Muscle of leg (tissue), 11 donors: ENCODE data around the gene POLDIP3. TPM values are rescaled to one million over a fixed set of nuclear protein-coding genes. Genes with fewer than 3 reads are reported as not detected.
"Not testable (repeated sequence)": the region's sequence is repeated elsewhere in the genome, so short reads cannot be mapped to it uniquely, and the experiment has no call there.

Experiments
- DNase-seq: peaks from one replicate; pipeline ENCODE4 v3.0.0; 2013
- H3K27ac ChIP-seq: one replicate; pipeline ENCODE4 v1.5.1; 2013; ENCODE audit warnings: mild to moderate bottlenecking, low read length, control low read depth
- H3K27me3 ChIP-seq: one replicate; pipeline ENCODE4 v1.6.1; 2013; ENCODE audit warnings: low read length; ENCODE audit not compliant: control insufficient read depth, insufficient read depth
- H3K36me3 ChIP-seq: one replicate; pipeline ENCODE4 v1.6.1; 2013; ENCODE audit warnings: low read length; ENCODE audit not compliant: control insufficient read depth, insufficient read depth
- H3K4me1 ChIP-seq: one replicate; pipeline ENCODE4 v1.6.1; 2013; ENCODE audit warnings: low read length; ENCODE audit not compliant: control insufficient read depth, insufficient read depth
- H3K4me3 ChIP-seq: one replicate; pipeline ENCODE4 v1.5.1; 2013; ENCODE audit warnings: low read length, control low read depth
- H3K9me3 ChIP-seq: replicated peaks from 2 replicates; pipeline ENCODE4 v1.6.1; 2013; ENCODE audit warnings: low read depth, low read length; ENCODE audit not compliant: control insufficient read depth
- WGBS: methylation state at CpG from one replicate; pipeline ENCODE4 v1.1.5; 2013; ENCODE audit warnings: missing lambda C conversion rate; ENCODE audit not compliant: insufficient coverage; 5-methylcytosine and 5-hydroxymethylcytosine counted together
- polyA plus RNA-seq, 8 donors: library from polyadenylated mRNA; unstranded; fragments of 120-200 nt; gene quantifications; one replicate each; pipeline versions ENCODE4 v1.2.1 to v1.2.3, GENCODE V29; 2013; ENCODE audit warnings: inconsistent platforms in 1 of 8, low replicate concordance in 1 of 8; ENCODE audit not compliant: insufficient read length in 8 of 8, insufficient read depth in 1 of 8
- total RNA-seq: library from RNA; stranded (reverse); fragments of 120-200 nt; gene quantifications from one replicate; pipeline ENCODE4 v1.2.4, GENCODE V29; 2013

The POLDIP3 gene
- total and polyA plus RNA-seq, 9 donors, result 32.8 to 68.5 (median 57.7) TPM

DNA sequence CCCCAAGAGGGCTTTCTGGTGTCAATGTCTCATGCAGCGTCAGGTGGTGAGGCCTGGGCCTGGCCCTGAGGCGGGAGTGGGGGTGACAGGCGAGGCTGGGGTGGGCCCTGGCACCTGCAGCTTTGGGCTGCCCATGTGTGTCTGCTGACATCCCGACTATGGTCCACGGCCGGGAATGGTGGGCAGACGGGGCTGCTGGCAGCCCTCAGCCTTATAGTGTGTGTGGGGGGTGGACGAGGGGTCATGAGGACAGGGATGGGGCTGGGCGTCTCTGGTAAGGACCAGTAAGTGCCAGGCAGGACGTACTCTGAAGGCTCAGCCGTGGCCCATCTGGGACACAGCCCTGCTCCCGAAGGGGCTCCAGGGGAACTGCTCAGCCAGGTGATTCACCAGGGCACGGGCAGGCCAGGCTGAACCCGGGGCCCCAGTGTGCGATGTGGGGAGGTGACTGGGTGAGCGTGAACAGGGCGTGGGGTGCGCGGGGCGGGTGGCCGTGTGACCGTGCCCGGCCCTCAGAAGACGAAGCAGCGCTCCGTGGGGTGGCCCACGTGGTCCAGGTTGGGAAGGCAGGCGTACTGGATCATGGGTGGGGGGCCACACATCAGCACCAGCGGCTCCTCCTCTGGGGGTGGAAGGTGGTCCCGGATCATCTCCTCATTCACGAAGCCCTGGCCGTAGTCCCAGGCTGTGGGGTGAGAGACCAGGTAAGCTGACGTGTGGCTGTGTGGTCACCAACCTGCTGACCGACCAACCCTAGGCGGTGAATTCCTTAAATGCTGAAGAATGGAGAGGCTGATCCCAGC lies 4.8 kb upstream of the POLDIP3 start:
- DNase-seq, result no peak
- H3K4me3 ChIP-seq, result no peak overlapping the region
- no peaks in the 10 kb centered on the region for H3K9me3 ChIP-seq
- no peaks in the 10 kb centered on the region for H3K27me3 ChIP-seq
- H3K27ac ChIP-seq, result no peak overlapping the region
- 89% methylated on average over 24 of the region's 35 CpGs for WGBS
- peaks cover 53% of the 10 kb centered on the region for H3K36me3 ChIP-seq
- H3K4me1 ChIP-seq, result peaks cover 30% of the 10 kb centered on the region

DNA sequence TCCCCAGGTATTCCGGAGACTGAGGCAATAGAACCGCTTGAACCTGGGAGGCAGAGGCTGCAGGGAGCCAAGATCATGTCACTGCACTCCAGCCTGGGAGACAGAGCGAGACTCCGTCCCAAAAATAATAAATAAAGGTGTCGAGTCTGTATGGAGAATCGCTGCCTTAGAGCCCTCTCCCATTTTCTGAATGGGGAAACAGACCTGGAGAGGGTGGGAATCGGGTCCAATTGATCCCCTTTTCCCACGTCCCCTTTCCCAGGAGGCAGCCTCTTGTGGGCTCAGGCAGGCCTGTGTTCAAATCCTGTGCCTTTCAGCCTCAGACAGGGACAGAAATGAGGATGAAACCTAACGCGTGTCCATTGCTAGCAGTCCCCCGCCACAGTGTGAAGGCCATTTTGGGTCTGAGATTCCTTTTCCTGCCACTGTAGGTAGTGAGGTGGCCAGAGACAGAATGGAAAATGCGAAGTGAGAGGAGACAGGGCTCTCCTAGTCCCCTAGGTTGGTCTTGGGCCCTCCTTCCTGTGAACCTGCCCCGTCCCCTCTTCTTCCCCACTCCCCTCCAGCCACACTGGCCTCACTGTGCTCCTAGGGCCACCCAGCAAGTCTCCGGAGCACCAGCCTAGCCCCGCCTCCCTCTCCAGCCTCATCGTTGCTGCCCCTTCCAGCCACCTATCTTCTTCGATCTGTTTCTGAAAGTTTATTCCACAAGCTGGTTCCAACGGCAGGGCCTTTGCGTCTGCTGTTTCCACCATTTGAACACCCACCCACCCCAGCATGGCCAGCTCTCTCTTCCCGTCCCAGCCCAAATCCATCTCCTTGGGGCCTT lies 2.7 kb upstream of the POLDIP3 start:
- peaks cover 41% of the 10 kb centered on the region for H3K36me3 ChIP-seq
- peaks cover 29% of the 10 kb centered on the region for H3K4me1 ChIP-seq
- peak; percentile 31 for DNase-seq
- no peaks in the 10 kb centered on the region for H3K9me3 ChIP-seq
- no peaks in the 10 kb centered on the region for H3K27me3 ChIP-seq
- no peak overlapping the region for H3K4me3 ChIP-seq
- no peak overlapping the region for H3K27ac ChIP-seq
- 44% methylated on average over 16 of the region's 20 CpGs for WGBS

- DNase-seq, result not testable (repeated sequence)
These were observed 1.1 kb upstream of the POLDIP3 start for GRCh38 chr22:42615860-42616175.

DNA sequence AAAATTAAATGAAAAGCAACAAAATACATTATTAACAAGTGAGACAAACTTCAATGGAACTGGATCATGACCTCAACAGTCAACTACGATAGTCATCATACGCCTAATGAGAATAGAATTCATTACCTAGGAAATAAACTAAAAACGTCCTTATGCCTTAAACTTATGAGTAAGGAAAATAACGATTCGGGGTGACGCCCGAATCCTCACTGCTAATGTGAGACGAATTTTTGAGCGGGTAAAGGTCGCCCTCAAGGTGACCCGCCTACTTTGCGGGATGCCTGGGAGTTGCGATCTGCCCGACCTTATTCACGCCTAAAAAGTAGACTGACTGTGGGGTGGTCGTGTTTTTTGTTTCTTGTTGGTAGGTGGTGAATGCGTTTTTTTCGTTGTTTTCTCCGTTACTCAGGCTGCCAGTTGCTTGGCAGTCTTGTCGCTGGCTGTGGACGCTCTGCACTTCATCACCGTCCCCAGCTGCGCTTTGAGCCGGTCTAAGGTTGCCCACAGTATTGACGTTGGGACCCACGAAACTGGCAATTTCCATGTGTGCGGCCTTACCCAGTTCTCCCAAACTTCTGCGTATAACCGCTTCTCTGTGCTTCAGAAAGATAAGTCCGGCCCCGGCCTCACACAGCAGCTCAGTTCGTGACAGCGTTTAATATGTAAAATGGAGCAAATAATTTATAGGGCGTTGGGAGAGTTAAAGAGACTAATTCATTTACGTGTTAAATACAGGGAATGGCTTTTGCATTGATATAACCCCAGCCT lies 593 bp upstream of the POLDIP3 start:
- WGBS, result under 1% methylated on average over 19 of the region's 35 CpGs
- Histone ChIP-seq H3K27me3 (no peaks in the 10 kb centered on the region), H3K9me3 (no peaks in the 10 kb centered on the region), H3K27ac (peak overlapping the region; percentile 98), H3K4me3 (peak overlapping the region; percentile 8), H3K36me3 (peaks cover 35% of the 10 kb centered on the region), H3K4me1 (peaks cover 37% of the 10 kb centered on the region)
- peak; percentile 99 for DNase-seq

More at GRCh38 chr22:42615860-42616175, 1.1 kb upstream of the POLDIP3 start:
- H3K9me3 ChIP-seq, H3K27me3 ChIP-seq: not testable (repeated sequence)
- Histone ChIP-seq H3K36me3 (peaks cover 38% of the 10 kb centered on the region), H3K4me1 (peaks cover 32% of the 10 kb centered on the region), H3K27ac (peak overlapping the region; percentile 98), H3K4me3 (peak overlapping the region; percentile 8)
- 13% methylated on average over 3 of the region's 13 CpGs for WGBS

- Histone ChIP-seq H3K27me3 (no peaks in the 10 kb centered on the region), H3K4me3 (peak overlapping the region; percentile 89), H3K9me3 (no peaks in the 10 kb centered on the region), H3K27ac (peak overlapping the region; percentile 98), H3K4me1 (peaks cover 45% of the 10 kb centered on the region), H3K36me3 (peaks cover 28% of the 10 kb centered on the region)
- DNase-seq, result no peak
- WGBS, result 0% methylated on average over 5 of the region's 10 CpGs
These were observed 796 bp downstream of the POLDIP3 start for GRCh38 chr22:42613872-42614301.

DNA sequence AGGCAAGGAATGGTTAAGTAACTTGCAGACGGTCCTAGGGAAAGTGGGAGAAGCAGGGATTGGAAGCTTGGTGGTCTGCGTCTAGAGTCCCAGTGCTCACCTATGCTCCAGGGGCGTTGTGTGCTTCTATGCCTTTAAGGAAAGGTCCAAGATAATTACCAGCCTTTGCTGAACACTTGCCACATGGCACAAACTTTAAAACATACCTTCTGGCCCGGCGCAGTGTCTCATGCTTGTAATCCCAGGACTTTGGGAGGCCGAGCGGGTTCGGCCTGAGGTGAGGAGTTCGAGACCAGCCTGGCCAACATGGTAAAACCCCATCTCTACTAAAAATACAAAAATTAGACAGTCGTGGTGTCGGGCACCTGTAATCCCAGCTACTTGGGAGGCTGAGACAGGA lies 2.3 kb downstream of the POLDIP3 start:
- Histone ChIP-seq H3K4me1 (peaks cover 50% of the 10 kb centered on the region), H3K4me3 (no peak overlapping the region), H3K27me3 (no peaks in the 10 kb centered on the region), H3K27ac (no peak overlapping the region), H3K9me3 (no peaks in the 10 kb centered on the region), H3K36me3 (peaks cover 31% of the 10 kb centered on the region)
- WGBS, result 65% methylated on average over 10 of the region's 11 CpGs
- DNase-seq, result no peak

GRCh38 chr22:42611051-42611450 lies 3.6 kb downstream of the POLDIP3 start:
- Histone ChIP-seq H3K27ac (no peak overlapping the region), H3K36me3 (peaks cover 35% of the 10 kb centered on the region), H3K9me3 (no peaks in the 10 kb centered on the region), H3K27me3 (no peaks in the 10 kb centered on the region), H3K4me3 (no peak overlapping the region), H3K4me1 (peaks cover 45% of the 10 kb centered on the region)
- WGBS, result no CpG with 5 or more reads among the region's 1 CpG
- no peak for DNase-seq

DNA sequence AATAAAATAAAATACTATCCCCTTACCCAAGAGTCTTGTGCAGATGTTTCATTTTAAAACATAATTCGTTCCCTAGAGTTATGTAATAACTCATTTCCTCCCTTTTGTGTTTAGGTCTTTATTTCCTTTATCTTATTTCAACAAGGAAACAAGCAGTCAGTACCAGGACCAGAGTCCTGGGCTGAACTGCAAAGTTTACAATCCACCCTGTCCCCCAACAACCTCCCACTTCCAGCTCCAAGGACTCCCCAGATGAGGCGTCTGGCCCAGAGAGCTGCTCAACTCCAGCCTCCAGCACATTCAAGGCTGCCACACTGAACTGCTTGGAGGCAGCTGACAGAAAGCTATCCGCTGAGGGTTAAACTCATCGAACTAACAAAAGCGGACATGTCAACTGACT lies 4.5 kb downstream of the POLDIP3 start:
- no peak overlapping the region for H3K4me3 ChIP-seq
- DNase-seq, result peak; percentile 36
- H3K9me3 ChIP-seq, result no peaks in the 10 kb centered on the region
- H3K27me3 ChIP-seq, result no peaks in the 10 kb centered on the region
- peaks cover 37% of the 10 kb centered on the region for H3K4me1 ChIP-seq
- 36% methylated on average over 4 of the region's 5 CpGs for WGBS
- H3K36me3 ChIP-seq, result peaks cover 39% of the 10 kb centered on the region
- no peak overlapping the region for H3K27ac ChIP-seq

DNA sequence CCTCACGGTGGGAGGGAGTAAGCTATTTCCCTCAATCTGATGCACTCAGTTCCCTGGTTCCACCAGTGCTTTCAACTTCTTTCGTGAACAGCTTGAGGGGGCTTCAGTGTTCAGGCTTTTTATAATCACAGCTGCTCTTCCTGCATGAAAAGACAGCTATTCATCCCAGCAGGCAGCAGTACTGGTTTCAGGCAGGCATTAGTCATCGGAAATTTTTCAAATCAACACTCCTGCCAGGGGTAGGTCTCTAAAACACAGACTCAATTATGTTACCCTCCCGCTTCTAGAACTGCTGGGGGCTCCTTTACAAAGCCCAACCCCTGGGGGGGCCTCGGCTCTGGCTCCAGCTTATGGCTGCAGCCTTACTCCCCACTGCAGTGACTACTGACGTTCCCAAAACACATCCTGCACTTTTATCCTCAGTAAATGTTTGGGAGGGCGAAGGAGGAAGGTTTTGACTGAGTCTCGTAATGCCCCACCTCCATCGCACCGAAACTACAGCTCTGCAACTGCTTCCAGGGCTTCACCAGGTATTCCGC lies 5.8 kb downstream of the POLDIP3 start:
- Histone ChIP-seq H3K27ac (peak overlapping the region; percentile 75), H3K27me3 (no peaks in the 10 kb centered on the region), H3K4me1 (peaks cover 40% of the 10 kb centered on the region), H3K36me3 (peaks cover 49% of the 10 kb centered on the region), H3K9me3 (no peaks in the 10 kb centered on the region), H3K4me3 (no peak overlapping the region)
- DNase-seq, result peak; percentile 69
- 22% methylated on average over 3 of the region's 11 CpGs for WGBS
